Germinal center (tissue), 1 donor: ENCODE results near the gene TERF2IP.

Experiments used
- DNase-seq: peaks from one replicate; pipeline ENCODE4 v3.0.0; 2012; ENCODE audit warnings: mixed read lengths, low spot score

The TERF2IP gene

DNA sequence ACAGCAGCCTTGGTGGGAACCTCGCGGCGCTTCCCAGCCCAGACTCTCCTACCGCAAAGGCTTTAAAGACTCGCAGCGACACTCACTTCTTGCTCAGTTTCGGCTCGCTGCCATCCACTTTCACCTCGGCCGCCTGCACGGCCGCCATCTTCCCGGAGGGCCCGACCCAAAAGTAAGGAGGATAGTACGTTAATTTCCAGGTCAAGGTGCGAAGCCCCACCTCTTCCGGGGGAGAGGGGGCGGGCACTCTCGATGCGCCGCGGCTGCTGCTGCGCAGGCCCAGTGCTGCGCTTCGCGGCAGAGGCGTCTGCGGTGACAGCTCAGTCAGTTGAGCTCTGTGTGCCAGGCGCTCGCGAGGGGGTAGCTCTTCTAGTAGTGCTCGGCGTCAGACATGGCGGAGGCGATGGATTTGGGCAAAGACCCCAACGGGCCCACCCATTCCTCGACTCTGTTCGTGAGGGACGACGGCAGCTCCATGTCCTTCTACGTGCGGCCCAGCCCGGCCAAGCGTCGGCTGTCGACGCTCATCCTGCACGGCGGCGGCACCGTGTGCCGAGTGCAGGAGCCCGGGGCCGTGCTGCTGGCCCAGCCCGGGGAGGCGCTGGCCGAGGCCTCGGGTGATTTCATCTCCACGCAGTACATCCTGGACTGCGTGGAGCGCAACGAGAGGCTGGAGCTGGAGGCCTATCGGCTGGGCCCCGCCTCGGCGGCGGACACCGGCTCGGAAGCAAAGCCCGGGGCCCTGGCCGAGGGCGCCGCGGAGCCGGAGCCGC is at the start of gene TERF2IP, which contains the start of gene KARS1:
TERF2IP (plus strand) TSS at position 282 of the 773 bp plus-strand sequence; CDS start at position 392, 110 bp downstream.
KARS1 (minus strand) TSS at position 174 of the 773 bp plus-strand sequence; CDS start at position 148, 26 bp downstream.
- peak; percentile 94 for DNase-seq

DNA sequence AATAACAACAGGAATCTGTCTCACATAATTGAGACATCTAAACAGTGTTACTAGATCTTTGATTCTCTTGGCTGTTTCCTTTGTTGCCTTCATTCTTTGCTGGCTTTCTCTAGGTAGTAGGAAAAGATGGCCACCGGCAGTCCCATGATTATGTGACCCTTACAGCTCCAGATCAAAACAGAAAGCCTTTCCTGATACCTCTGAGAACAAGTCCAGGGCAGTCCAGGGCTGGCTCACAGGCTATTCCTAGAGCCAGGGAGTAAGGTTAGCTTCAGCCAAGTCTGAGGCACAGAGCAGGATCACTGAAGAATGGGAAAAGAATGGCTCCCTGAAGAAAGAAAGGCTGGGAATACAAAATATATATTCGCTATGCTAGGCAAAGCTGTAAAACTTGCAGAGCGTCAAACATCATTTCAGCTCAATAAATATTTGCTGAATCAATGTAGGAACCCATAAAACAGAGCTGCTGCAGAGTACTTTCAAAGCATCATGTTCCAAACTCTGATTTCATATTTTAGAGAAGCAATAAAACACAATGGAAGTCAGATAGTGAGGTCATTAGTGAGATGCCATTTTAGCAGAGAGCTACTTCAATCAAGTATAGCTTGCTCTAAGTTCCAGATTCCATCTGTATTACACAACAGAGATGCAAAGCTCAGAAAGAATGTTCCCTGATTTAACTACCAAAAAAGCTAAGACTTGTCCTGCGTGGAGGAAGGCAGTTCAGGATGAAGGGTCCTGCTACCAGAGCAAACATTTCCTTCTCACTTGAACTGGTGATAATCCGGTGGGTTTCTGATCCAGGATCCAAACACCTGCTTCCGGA is 47.9 kb upstream of the TERF2IP start:
- DNase-seq: no peak

DNA sequence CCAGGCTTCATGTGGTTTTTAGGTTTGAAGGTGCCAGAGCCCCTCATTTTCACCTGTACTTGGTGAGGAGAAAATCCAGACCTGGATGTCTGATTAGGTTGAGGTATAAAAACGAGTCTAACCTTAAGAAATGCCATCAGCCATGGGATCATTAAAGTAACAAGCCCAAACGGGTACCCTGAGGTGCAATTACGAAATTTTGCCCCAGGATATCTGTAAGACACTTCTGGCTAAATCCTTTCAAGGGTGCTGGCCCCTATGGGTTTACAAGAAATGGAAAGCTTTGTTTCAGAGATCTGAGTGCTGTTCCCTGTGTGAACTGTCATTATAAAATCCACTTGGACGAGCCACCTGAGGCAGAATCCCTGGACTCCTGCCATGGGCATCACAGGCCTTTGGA is 44.3 kb upstream of the TERF2IP start:
- no peak for DNase-seq

GRCh38 chr16:75606507-75606906 is 41.1 kb upstream of the TERF2IP start:
- no peak for DNase-seq

DNA sequence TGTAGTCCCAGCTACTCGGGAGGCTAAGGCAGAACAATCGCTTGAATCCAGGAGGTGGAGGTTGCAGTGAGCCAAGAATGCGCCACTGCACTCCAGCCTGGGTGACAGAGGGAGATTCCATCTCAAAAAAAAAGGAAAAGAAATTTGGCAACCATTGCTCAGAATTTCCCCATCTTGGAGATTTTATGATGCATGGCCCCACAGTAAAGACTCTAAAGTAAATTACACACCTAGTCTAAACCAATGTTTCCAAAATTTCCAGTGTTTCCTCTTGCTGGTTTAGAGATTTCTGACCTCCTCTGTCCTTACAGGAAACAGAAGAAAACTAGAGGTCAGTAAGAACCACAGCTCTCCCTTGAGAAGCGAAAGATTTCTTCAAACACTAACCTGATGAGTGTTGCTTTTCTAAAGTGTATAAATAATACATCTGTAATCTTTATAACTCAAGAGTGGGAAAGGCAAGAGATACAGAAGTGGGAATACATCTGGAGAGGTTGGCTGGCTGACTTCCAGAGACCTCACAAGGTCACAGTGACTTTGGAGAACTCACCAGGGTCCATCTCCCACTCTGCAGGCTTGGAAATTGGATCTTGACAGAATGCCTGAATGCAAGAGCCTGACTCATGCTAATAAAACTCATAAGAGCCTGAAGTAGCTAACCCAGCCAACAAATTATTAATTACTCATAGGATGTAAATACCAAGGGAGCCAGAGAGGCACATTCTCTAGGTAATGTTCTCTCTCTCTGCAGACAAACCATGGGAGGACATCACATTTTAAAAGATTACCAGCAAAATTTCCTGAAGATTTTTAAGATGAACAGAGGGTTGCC is 33.3 kb upstream of the TERF2IP start:
- DNase-seq: no peak

DNA sequence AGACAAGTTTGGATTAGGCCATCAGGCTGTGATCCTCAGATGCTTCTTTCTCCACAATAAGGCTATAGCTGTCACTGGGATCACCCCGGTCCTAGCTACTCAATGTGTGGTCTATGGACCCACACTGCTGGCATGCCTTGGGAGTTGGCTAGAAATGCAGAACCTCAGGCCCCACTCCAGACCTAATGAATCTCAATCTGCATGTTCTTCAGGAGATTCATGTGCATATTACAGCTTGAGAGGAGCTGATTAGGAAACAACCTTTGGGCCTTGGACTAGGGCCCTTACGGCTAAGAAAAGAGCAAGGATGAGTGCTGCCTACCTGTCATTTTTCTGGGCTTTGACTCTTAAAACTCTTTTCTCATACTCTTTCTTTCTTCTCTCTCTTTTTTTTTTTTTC is 32.0 kb upstream of the TERF2IP start:
- no peak for DNase-seq

GRCh38 chr16:75616521-75617010 is 31.0 kb upstream of the TERF2IP start:
- no peak for DNase-seq

GRCh38 chr16:75617121-75617520 is 30.5 kb upstream of the TERF2IP start:
- no peak for DNase-seq

DNA sequence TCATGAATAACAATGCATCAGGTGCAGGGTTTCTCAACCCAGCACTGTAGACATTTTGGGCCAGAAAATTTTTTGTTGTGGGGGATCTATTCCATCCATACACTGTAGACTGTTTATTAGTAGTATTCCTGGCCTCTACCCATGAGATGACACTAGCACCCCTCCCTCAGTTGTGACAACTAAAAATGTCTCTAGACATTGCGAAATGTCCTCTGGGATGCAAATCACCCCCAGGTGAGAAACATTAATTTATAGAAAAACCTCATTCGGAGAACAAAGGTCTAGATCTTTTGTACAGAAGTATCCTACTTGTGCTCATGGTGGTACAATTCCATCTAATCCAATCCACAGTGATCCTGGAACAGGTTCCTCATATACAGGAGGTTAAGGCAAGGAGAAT is 28.8 kb upstream of the TERF2IP start:
- no peak for DNase-seq

DNA sequence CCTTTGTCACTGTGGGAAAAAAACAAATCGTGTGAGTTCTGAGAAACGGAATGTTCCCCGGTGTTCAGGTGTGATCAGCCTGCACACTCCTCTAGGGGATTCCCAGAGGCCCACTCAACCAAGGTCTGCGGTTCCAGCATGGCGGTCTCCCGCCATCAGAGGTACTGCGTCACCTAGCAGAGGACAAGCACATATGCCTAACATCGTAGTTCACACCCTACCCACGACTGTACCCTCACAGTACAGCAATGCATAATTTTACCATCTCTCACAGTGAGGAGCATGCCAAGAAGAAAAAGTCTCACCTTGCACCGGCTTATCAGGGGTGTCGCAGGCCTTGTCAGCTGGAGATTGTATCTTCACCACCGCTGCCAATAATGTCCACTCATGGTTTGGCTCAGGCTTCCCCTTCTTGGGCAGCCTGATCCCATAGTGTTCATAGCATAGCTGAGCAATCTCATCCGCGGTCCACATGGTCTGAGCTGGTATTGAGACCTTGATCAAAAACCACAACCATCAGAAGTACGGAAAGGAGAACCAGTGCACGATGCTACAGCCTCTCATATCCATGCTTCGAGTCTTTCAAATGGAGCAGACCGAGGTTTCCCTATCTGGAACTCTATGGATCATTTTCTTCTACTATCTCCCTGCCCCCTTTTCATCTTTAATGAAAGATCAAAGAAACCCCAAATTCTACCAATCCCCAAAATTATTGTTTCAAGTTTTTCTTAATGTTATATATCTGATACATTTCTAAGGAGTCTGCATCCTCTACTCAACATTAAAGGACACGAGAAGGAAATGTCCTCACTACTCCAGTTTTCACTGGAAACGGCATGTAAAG is 27.0 kb upstream of the TERF2IP start:
- DNase-seq: no peak

DNA sequence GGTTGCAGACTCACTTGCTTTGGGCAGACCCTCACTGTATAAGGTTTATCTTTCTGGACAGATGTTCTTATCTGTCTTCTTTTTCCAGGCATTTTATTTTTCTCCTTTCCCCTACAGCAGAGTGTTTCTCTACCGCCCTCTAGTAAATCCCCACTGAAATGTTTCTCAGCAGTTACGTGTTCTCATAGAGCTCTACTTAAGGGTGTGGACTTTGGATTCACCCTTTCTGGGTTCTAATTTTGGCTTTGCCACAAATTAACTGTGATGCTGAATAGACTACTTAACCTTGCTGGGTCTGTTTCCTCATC is 26.4 kb upstream of the TERF2IP start:
- DNase-seq: peak; percentile 23

DNA sequence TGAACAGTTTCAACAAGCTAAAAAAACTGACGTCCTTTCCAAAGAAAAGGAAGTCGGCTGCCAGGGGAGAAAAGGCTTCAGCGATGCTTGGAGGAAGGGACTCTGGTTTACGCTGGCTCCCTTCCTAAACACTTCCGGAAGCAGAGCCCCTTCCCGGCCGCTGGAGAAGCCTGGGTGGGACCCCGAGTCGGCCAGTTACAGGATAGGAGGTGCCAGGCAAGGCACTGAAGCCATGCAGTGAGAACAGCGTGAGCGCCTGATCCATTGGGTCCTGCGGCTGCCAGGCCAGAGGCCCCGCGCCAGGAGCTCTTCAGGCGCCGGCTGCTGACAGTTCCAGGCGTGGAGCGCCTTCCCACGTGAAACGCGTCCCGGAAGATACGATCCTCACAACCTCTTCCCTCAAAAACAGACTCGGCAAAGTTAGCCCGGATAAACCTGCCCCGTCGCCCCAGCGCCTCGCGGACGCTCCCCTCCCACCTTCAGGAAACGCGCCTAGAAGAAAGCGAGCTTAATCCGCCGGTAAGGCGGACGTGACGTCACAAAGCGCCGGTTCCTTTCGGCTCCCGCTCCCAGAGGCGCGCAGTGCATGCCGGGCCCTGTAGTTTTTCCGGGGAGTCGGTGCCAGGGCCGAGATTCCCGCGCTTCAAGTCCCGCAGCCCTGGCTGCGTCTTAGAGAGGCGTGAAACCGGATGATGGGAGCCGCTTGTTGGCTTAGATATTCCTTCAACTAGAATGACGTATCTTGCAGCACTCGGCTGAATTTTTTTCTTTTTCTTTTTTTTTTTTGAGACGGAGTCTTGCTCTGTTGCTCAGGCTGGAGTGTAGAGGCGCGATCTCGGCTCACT is 24.6 kb upstream of the TERF2IP start, which contains the start of gene ADAT1:
ADAT1 (minus strand) TSS at position 521 of the 845 bp plus-strand sequence. CDS start 2,482 bp downstream, outside the sequence.
- peak; percentile 94 for DNase-seq

GRCh38 chr16:75624921-75625334 is 22.6 kb upstream of the TERF2IP start:
- DNase-seq: no peak

GRCh38 chr16:75626806-75627205 is 20.8 kb upstream of the TERF2IP start:
- DNase-seq: no peak

DNA sequence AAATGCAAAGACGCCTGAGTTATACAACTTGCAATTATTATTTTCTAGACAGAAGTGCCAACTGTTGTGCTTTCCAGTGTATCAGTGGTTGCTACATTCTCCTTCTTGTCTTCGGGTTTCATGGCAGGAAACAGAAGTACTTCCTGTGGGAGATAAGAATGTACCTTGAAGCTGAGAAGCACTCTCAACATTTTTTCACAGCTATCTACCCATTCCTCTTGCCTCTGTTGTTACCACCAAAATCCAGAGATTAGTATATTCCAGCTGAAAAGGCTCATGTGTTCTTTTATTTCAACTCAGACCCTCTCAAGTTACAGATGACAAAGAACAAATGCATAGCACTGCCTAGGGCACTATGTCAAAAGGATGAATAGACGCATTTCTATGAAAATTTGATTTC is 19.7 kb upstream of the TERF2IP start:
- no peak for DNase-seq

GRCh38 chr16:75628351-75628750 is 19.2 kb upstream of the TERF2IP start:
- no peak for DNase-seq

GRCh38 chr16:75629132-75629531 is 18.4 kb upstream of the TERF2IP start:
- no peak for DNase-seq

DNA sequence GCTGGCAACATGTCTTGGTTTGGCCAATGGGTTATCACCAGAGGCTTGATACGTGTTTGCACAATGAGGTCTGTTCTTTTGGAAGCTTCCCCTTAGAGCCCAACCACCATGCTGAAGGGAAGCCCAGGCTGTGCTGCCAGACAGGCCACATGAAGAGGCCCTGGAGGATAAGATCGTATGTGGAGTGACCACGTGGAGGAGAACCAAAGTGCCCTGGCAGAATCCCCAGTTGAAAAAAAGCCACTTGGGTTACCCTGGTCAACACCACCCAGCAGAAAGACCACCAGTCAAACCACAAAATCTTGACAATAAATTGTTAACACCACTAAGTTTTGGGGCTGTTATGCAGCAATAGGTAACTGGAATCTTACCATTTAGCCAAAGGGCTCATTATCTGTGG is 17.5 kb upstream of the TERF2IP start:
- DNase-seq: no peak

GRCh38 chr16:75632857-75633256 is 14.7 kb upstream of the TERF2IP start:
- DNase-seq: no peak

GRCh38 chr16:75635036-75635435 is 12.5 kb upstream of the TERF2IP start:
- DNase-seq: no peak
